GM18499 (cell line): Measurements from ENCODE around the gene FRZB.

Experiments
- ATAC-seq: cut with Tn5 transposase; IDR thresholded peaks from one replicate; pipeline ENCODE4 v1.9.1; 2021; ENCODE audit warnings: moderate number of reproducible peaks; ENCODE audit not compliant: insufficient read depth, unreplicated experiment

FRZB gene

GRCh38 chr2:182852090-182852489 lies 14.3 kb downstream of the FRZB start:
- ATAC-seq: no peak

GRCh38 chr2:182845794-182846417 lies 20.5 kb downstream of the FRZB start:
- ATAC-seq: no peak

- ATAC-seq: no peak
Measured at GRCh38 chr2:182836451-182836850, 30.0 kb downstream of the FRZB start.

- no peak for ATAC-seq
Measured at GRCh38 chr2:182834293-182834692, 32.1 kb downstream of the FRZB start.

- no peak for ATAC-seq
Measured at GRCh38 chr2:182833084-182833854, 33.2 kb downstream of the FRZB start.

- ATAC-seq: no peak
Measured at GRCh38 chr2:182831921-182832320, 34.5 kb downstream of the FRZB start.

- no peak for ATAC-seq
Measured at GRCh38 chr2:182831101-182831500, 35.3 kb downstream of the FRZB start.

GRCh38 chr2:182827182-182827879 lies 39.1 kb downstream of the FRZB start:
- no peak for ATAC-seq

GRCh38 chr2:182826496-182826895 lies 39.9 kb downstream of the FRZB start:
- ATAC-seq: no peak

- ATAC-seq: no peak
Measured at GRCh38 chr2:182826064-182826463, 40.4 kb downstream of the FRZB start.

- no peak for ATAC-seq
Measured at GRCh38 chr2:182824767-182825158, 41.7 kb downstream of the FRZB start.

GRCh38 chr2:182824056-182824766 lies 42.2 kb downstream of the FRZB start:
- ATAC-seq: no peak

- ATAC-seq: no peak
Measured at GRCh38 chr2:182822733-182823132, 43.7 kb downstream of the FRZB start.

GRCh38 chr2:182821182-182821581 lies 45.3 kb downstream of the FRZB start:
- ATAC-seq: no peak

- no peak for ATAC-seq
Measured at GRCh38 chr2:182819412-182819811, 47.0 kb downstream of the FRZB start.

GRCh38 chr2:182818925-182819324 lies 47.5 kb downstream of the FRZB start:
- no peak for ATAC-seq

- no peak for ATAC-seq
Measured at GRCh38 chr2:182818501-182818900, 47.9 kb downstream of the FRZB start.

- ATAC-seq: no peak
Measured at GRCh38 chr2:182817558-182817957, 48.9 kb downstream of the FRZB start.

GRCh38 chr2:182816866-182817265 lies 49.6 kb downstream of the FRZB start:
- ATAC-seq: no peak

GRCh38 chr2:182814804-182815203 lies 51.6 kb downstream of the FRZB start:
- no peak for ATAC-seq

GRCh38 chr2:182814380-182814779 lies 52.1 kb downstream of the FRZB start:
- ATAC-seq: no peak
